ENCODE results near the gene GRIK1.
"Not testable (repeated sequence)": the region's sequence is repeated elsewhere in the genome, so short reads cannot be mapped to it uniquely, and the experiment has no call there.

Gene GRIK1

DNA sequence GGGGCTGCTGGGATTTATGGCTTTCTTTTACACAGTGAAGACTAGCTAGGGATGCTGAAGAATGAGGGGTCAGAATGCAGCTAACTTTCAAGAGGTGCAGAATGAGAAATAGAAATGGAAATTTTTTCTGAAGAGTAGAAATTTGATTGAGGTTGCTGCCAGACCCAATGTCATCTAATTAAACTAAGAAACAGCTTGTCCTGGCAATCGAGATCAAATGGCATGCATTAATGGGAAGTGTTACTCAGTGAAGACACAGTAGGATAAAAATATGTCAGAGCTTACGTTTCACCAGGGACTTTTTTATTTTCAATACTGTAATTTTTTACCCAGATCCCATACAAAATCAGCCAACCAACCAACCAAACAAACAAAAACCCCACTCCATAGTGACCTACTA lies 306.0 kb downstream of the GRIK1 start:
- Histone ChIP-seq H3K36me3 (ENCODE audit: insufficient read depth, low read length) (no peaks in the 10 kb centered on the region), H3K9me3 (ENCODE audit: control insufficient read depth, insufficient read depth, low read length) (no peaks in the 10 kb centered on the region), H3K9ac (ENCODE audit: low read depth, low read length) (no peak overlapping the region), H3K4me1 (ENCODE audit: insufficient read depth, low read length) (no peaks in the 10 kb centered on the region)

DNA sequence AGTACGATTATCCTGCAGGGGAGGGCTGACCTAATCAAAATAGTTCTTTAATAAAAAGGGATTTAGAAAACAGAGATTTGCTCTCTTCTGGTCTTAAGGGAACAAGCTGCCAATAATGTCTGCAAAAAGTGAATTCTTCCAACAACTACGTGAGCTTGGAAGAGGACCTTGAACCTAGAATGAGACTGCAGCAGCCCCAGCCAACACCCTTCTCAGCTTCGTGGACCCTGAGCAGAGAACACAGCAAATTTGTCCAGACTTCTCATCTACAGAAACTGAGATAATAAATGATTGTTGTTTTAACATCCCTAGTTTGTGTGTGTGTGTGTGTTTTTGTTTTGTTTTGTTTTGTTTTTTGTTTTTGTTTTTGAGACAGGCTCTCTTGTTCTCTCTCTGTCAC lies 309.4 kb downstream of the GRIK1 start:
- no peaks in the 10 kb centered on the region for H3K9me3 ChIP-seq (ENCODE audit: control insufficient read depth, insufficient read depth, low read length)
- H3K9ac ChIP-seq (ENCODE audit: low read depth, low read length): no peak overlapping the region
- H3K36me3 ChIP-seq (ENCODE audit: insufficient read depth, low read length): no peaks in the 10 kb centered on the region
- no peaks in the 10 kb centered on the region for H3K4me1 ChIP-seq (ENCODE audit: insufficient read depth, low read length)

DNA sequence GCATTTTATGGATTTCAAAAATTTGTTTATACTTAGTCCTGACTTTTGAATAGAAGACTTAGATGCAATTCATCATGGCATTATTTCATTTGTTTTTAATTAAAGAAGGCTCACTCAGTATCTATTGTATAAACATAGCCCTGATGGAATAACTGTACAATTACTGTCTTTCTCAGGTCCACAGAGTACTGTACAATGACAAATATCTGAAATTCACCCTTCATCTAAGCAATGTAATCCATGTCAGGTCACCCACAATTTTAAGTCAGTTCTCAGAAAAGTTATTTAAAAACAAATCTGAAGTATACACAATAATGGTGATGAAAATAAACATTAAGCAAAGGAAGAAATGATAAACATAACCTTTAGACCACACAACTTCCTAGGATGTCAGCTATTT lies 311.9 kb downstream of the GRIK1 start:
- Histone ChIP-seq H3K9me3 (ENCODE audit: control insufficient read depth, insufficient read depth, low read length) (no peaks in the 10 kb centered on the region), H3K4me1 (ENCODE audit: insufficient read depth, low read length) (no peaks in the 10 kb centered on the region), H3K9ac (ENCODE audit: low read depth, low read length) (no peak overlapping the region), H3K36me3 (ENCODE audit: insufficient read depth, low read length) (no peaks in the 10 kb centered on the region)

DNA sequence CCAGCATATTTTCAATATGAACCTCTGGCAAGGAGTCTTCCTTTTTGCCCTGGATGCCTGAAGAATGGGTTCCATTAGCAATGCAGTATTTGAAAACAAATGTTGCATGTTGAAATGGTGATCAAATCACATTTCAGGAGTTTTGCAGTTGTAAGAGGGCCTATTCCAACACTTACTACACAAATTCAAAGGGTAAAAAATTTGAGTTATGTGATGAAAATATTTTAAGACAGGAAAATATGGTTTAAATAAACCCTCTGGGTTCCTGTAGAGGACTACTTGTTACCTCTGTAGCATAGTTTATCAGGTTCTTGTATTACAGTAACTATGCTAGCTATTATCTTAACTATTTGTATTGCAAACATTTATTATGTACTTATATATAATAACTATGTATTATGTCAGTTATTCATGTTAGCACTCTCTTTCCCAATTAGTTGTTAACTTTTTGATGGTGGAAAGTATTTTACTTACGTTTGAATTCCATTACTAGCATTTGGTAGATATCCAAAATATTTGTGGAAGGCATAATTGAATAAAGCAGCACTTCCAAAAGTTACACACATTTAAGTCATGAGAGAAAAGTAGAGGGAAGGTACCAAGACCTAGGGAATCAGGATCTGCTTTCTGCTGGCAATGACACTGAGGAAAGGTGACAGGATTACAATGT lies 312.9 kb downstream of the GRIK1 start:
- Histone ChIP-seq H3K4me1 (ENCODE audit: insufficient read depth, low read length) (no peaks in the 10 kb centered on the region), H3K9me3 (ENCODE audit: control insufficient read depth, insufficient read depth, low read length) (no peaks in the 10 kb centered on the region), H3K36me3 (ENCODE audit: insufficient read depth, low read length) (no peaks in the 10 kb centered on the region), H3K9ac (ENCODE audit: low read depth, low read length) (no peak overlapping the region)

DNA sequence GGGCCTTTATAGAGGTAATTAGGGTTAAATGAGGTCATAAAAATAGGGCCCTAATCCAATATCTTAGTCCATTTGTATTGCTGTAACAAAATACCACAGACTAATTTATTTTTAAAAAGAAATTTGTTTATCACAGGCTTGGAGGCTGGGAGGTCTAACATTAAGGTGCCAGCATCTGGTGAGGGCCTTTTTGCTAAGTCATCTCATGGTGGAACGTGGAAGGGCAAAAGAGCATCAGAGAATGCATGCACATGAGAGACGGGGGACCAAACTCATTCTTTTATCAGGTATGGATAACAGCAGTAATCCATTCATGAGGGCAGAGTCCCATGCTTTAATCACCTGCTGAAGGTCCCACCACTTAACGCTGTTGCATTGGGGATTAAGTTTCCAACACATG lies 313.8 kb downstream of the GRIK1 start:
- H3K4me1 ChIP-seq (ENCODE audit: insufficient read depth, low read length): no peaks in the 10 kb centered on the region
- H3K9ac ChIP-seq (ENCODE audit: low read depth, low read length): no peak overlapping the region
- no peaks in the 10 kb centered on the region for H3K9me3 ChIP-seq (ENCODE audit: control insufficient read depth, insufficient read depth, low read length)
- no peaks in the 10 kb centered on the region for H3K36me3 ChIP-seq (ENCODE audit: insufficient read depth, low read length)

DNA sequence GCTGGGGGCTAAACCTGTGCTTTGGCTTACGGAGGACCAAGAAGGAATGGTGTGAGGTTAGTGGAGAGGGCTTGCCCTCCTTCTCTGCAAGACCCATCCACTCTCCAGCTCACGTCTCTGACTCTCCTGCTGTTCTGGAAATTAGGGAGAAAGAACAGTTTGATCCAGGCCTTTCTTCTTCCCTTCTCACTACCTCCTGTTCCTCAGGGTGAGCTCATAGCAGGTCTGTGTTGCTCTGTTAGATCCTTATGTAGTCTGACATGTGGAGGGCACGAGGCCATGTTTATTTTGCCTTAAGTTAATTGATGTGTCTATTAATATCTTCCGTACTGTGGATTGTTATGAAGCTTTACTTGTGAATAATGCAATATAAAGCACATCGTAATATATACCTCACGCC lies 315.0 kb downstream of the GRIK1 start:
- no peak overlapping the region for H3K9ac ChIP-seq (ENCODE audit: low read depth, low read length)
- no peaks in the 10 kb centered on the region for H3K4me1 ChIP-seq (ENCODE audit: insufficient read depth, low read length)
- no peaks in the 10 kb centered on the region for H3K36me3 ChIP-seq (ENCODE audit: insufficient read depth, low read length)
- H3K9me3 ChIP-seq (ENCODE audit: control insufficient read depth, insufficient read depth, low read length): no peaks in the 10 kb centered on the region

DNA sequence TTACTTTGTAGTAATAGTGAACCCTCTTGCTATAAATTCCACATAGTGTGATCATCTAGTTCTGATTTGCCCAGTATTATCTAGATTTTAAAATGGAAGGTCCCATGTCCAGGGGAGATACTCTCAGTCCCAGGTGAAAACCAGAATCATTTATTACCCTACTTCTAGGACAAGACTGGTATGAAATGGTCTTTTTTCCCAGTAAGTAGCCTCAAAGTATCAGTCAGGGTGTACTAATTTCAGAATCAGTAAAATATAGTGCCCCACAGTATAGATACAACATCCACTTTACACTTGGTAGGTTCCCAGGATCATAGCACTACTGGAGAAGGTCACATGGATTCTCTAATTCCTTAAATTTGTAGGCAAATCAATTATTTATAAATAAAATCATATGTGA lies 318.3 kb downstream of the GRIK1 start:
- H3K4me1 ChIP-seq (ENCODE audit: insufficient read depth, low read length): peaks cover under 1% of the 10 kb centered on the region; the same call in 1 of the 2 replicates
- H3K9ac ChIP-seq (ENCODE audit: low read depth, low read length): no peak overlapping the region
- no peaks in the 10 kb centered on the region for H3K9me3 ChIP-seq (ENCODE audit: control insufficient read depth, insufficient read depth, low read length)
- no peaks in the 10 kb centered on the region for H3K36me3 ChIP-seq (ENCODE audit: insufficient read depth, low read length)

DNA sequence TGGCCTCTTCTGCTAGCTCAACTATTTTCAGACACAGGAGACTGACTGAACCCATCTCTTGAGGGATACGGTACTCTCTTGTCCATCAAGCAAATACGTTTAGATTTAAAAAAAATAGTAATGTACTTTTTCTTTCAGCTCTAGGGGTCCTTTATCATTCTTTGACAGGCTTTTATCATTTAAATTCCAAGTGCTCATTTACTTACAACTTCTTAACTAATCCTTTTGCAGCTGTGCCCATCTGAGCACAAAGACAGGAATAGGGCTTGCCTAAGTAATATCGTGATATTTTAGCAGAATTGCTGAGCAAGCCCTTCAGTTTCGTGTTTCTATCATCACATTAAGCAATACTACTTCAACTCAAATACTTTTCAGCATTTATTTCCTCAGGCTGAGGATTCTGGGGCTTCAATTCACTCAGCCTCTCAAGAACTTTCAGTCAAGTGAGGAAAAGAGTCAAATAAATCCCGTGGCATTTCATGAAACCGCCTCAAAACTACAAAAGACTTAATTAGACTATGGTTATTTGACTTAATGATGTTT lies 323.5 kb downstream of the GRIK1 start:
- H3K4me1 ChIP-seq (ENCODE audit: insufficient read depth, low read length): peaks cover 9% of the 10 kb centered on the region
- no peaks in the 10 kb centered on the region for H3K36me3 ChIP-seq (ENCODE audit: insufficient read depth, low read length)
- no peaks in the 10 kb centered on the region for H3K9me3 ChIP-seq (ENCODE audit: control insufficient read depth, insufficient read depth, low read length)

DNA sequence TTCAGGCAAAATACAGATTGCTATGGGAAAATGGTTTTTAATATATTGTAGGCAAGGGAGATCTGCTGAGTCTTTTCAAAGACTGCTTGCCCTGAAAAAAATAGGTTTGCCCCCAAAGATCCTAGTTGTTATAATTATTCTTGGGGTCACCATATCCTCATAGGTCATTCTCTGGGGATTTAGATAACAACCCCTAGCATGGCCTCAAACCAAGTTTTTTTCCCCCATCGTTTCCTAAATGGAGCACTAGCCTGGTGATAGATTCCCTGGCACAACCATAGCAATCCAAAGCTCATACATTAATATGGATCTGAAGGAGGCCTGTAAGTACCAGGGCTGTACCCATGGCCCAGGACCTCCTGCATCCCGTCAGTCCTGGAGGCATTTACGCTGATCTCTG lies 325.9 kb downstream of the GRIK1 start:
- no peak overlapping the region for H3K9ac ChIP-seq (ENCODE audit: low read depth, low read length)
- H3K4me1 ChIP-seq (ENCODE audit: insufficient read depth, low read length): peaks cover 9% of the 10 kb centered on the region
- H3K9me3 ChIP-seq (ENCODE audit: control insufficient read depth, insufficient read depth, low read length): no peaks in the 10 kb centered on the region
- H3K36me3 ChIP-seq (ENCODE audit: insufficient read depth, low read length): no peaks in the 10 kb centered on the region

More for the DNA sequence above, 323.5 kb downstream of the GRIK1 start:
- H3K9ac ChIP-seq (ENCODE audit: low read depth, low read length): no peak overlapping the region

DNA sequence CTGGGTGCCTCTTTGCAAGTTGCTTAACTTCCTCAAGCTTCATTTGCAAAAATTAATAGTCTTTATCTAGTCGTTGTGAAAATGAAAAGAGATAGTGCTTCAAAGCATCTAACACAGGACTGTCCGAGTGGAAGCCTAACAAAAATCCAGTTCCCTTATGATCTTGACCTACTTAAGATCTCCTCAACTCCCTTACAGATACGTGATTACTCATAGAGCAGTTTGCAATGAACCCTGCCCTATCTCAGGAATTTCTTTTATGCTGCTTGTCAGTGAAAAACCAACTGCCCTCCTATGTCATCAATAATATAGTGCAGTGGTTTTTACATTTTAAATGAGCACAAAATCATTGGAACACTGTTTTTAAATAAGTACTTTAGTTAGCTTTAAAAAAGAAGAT lies 326.8 kb downstream of the GRIK1 start:
- Histone ChIP-seq H3K9ac (ENCODE audit: low read depth, low read length) (no peak overlapping the region), H3K4me1 (ENCODE audit: insufficient read depth, low read length) (peaks cover 9% of the 10 kb centered on the region), H3K36me3 (ENCODE audit: insufficient read depth, low read length) (no peaks in the 10 kb centered on the region), H3K9me3 (ENCODE audit: control insufficient read depth, insufficient read depth, low read length) (no peaks in the 10 kb centered on the region)

DNA sequence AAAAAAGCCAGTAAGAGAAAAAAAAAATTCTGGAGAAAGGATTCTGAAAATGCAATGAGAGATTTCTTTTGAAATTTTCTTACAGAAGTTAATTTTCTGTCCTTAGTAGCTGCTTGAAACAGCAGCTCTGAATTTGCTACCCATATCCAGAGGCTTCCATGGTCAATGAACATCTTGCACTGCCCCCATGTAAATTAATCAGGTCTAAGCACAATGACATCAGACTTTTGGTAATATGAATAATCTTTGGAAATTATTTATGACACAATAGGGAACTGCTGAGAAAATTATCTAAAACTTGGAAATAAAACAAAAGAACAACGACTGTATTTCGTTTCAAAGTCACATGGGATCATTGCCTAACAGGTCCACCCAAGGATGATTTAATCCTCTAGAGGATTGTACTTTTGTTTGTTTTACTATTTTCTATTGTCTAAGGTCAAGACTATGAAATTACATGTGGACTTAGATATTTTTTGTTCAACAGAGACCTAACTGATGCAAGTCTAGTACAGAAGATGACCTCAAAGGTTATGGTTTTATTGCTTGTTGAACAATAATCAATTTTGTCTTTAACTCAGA lies 328.9 kb downstream of the GRIK1 start:
- no peaks in the 10 kb centered on the region for H3K36me3 ChIP-seq (ENCODE audit: insufficient read depth, low read length)
- H3K9ac ChIP-seq (ENCODE audit: low read depth, low read length): no peak overlapping the region
- no peaks in the 10 kb centered on the region for H3K9me3 ChIP-seq (ENCODE audit: control insufficient read depth, insufficient read depth, low read length)
- peaks cover 2% of the 10 kb centered on the region; the same call in 1 of the 2 replicates for H3K4me1 ChIP-seq (ENCODE audit: insufficient read depth, low read length)

DNA sequence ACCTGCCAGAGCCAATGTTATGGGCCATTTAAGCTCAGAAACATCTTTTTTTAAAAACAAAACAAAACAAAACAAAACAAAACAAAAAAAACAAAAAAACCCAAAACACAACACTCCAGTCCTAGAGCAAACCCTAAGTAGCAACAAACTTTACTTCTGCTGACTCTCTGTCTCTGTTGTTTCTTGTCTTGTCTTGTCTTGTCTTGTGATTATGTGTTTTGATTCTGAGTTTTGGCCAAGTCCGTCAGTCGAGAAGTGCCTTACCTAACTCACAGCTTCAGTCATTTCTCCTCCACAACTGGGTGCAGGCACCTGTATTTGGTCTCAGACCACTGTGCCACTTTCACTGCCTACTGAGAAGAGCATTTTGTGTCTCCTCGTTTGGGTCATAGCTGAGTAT lies 333.2 kb downstream of the GRIK1 start:
- H3K9ac ChIP-seq (ENCODE audit: low read depth, low read length): no peak overlapping the region
- H3K9me3 ChIP-seq (ENCODE audit: control insufficient read depth, insufficient read depth, low read length): no peaks in the 10 kb centered on the region
- no peaks in the 10 kb centered on the region for H3K4me1 ChIP-seq (ENCODE audit: insufficient read depth, low read length)
- no peaks in the 10 kb centered on the region for H3K36me3 ChIP-seq (ENCODE audit: insufficient read depth, low read length)

DNA sequence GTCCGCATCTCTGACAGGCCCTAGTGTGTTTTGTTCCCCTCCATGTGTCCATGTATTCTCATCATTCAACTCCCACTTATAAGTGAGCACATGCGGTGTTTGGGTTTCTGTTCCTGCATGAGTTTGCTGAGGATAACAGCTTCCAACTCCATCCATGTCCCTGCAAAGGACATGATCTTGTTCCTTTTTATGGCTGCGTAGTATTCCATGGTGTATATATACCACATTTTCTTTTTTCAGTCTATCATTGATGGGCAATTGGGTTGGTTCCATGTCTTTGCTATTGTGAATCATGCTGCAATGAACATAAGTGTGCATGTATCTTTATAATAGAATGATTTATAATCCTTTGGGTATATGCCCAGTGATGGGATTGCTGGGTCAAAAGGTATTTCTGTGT lies 334.6 kb downstream of the GRIK1 start:
- H3K9me3 ChIP-seq (ENCODE audit: control insufficient read depth, insufficient read depth, low read length); H3K4me1 ChIP-seq (ENCODE audit: insufficient read depth, low read length); H3K36me3 ChIP-seq (ENCODE audit: insufficient read depth, low read length); H3K9ac ChIP-seq (ENCODE audit: low read depth, low read length): not testable (repeated sequence)

DNA sequence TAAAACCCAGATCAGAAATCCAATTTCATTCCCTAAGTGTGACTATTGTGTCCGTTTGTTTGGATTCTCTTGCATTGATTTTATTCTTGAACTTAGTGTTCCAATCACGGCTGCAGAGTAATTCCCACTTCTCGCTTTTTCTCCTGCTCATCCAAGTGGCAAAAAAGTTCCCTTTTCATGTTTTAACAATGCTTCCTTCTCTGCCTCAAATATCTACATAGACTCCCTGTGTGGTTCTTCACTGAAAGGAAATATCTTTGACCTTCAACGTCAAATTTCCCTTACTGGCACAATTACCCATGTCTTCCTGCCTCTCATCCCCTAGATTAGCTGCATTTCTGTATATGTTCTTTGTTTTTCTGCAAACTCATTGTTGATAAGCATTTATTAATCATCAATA lies 335.7 kb downstream of the GRIK1 start:
- H3K36me3 ChIP-seq (ENCODE audit: insufficient read depth, low read length): no peaks in the 10 kb centered on the region
- no peaks in the 10 kb centered on the region for H3K9me3 ChIP-seq (ENCODE audit: control insufficient read depth, insufficient read depth, low read length)
- no peak overlapping the region for H3K9ac ChIP-seq (ENCODE audit: low read depth, low read length)
- H3K4me1 ChIP-seq (ENCODE audit: insufficient read depth, low read length): no peaks in the 10 kb centered on the region

DNA sequence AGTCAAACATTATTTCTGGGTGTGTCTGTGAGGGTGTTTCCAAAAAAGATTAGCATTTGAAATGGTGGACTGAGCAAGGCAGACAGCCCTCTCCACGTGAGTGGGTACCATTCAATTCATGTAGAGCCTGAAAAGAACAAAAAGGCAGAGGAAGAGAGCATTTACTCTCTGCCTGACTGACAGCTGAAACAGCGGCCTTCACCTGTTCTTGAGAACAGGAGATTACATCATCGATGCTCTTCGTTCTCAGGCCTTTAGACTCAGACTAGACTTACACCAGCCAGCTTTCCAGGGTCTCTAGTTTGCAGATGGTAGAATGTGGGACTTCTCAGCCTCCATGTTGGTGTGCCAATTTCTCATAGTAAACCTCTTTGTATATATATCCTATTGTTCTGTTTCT lies 338.7 kb downstream of the GRIK1 start:
- no peaks in the 10 kb centered on the region for H3K9me3 ChIP-seq (ENCODE audit: control insufficient read depth, insufficient read depth, low read length)
- H3K9ac ChIP-seq (ENCODE audit: low read depth, low read length): no peak overlapping the region
- H3K4me1 ChIP-seq (ENCODE audit: insufficient read depth, low read length): no peaks in the 10 kb centered on the region; the same call in 1 of the 2 replicates
- no peaks in the 10 kb centered on the region for H3K36me3 ChIP-seq (ENCODE audit: insufficient read depth, low read length)

Measured in ES-I3 (cell line).